Measurements from ENCODE around the gene IGSF11.

Gene IGSF11

DNA sequence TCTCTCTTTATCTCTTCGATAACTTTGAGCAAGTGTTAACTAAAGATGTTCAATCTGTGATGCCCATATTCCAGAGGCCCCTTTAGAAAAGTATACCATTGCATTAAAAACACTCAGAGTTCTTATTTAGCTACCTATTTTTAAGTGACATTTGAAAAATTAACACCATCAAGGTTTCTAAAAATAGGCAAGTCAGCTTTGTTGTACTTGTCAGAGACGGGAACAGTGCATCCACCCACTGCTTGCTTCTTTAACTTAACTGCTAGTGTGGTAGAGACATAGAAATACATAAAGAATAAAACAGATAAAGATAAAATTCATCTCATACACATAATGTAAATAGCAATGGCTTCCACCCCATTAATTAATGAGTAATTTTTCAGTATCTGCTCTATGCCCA lies 66.0 kb downstream of the IGSF11 start:
- DNase-seq (ENCODE audit: insufficient read length): no peak
- no peak for TF ChIP-seq TAF1 (IDR thresholded peaks at IDR 0.05; ENCODE audit: borderline replicate concordance, low read depth, low read length)
- TF ChIP-seq POLR2A (IDR thresholded peaks at IDR 0.05; ENCODE audit: low read depth, low read length): no peak
- no peak for TF ChIP-seq POLR2AphosphoS5 (IDR thresholded peaks at IDR 0.05; ENCODE audit: low read depth, low read length)
- no peak for FAIRE-seq

DNA sequence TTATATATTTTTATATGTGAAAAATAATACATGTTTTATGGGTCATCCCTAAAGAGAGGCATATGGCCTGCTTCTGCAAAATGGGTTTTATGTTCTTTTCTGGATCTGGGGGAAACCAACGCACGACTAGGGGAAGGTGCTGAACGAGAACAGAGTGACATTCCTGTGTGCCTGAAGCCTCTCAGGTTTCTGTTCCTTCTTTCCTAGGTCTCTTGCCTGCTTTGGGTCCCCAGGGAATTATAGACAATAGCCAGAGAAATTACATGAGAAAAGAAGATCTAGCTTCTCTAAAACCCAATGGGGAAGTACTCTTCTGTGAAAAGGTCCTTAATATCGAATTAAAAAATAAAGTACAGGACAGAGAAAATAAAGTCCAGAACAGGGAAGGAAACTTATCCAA lies 66.5 kb downstream of the IGSF11 start:
- TF ChIP-seq POLR2A (IDR thresholded peaks at IDR 0.05; ENCODE audit: low read depth, low read length) (no peak), POLR2AphosphoS5 (IDR thresholded peaks at IDR 0.05; ENCODE audit: low read depth, low read length) (no peak), TAF1 (IDR thresholded peaks at IDR 0.05; ENCODE audit: borderline replicate concordance, low read depth, low read length) (no peak)
- no peak for DNase-seq (ENCODE audit: insufficient read length)
- FAIRE-seq: no peak

DNA sequence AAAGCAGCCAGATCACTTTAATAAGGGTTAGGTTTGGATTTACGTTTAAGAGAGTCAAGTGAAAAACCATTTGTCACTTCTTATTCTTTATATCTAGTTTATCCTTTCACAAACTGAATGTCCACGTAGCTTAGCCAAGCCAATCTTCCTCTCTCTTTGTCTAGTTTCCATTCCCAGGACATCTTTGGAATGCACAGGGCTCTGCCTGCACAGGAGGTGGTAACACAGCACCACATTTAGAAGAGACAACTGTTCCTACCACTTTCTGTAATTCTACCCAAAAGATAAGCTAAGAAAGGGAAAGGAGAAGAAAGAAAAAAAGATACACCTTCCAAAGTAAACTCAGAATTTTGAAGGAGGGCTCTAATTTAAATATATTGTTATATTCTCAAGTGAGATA lies 67.9 kb downstream of the IGSF11 start:
- TF ChIP-seq POLR2A (IDR thresholded peaks at IDR 0.05; ENCODE audit: low read depth, low read length) (no peak), POLR2AphosphoS5 (IDR thresholded peaks at IDR 0.05; ENCODE audit: low read depth, low read length) (no peak), TAF1 (IDR thresholded peaks at IDR 0.05; ENCODE audit: borderline replicate concordance, low read depth, low read length) (no peak)
- no peak for FAIRE-seq
- DNase-seq (ENCODE audit: insufficient read length): no peak

DNA sequence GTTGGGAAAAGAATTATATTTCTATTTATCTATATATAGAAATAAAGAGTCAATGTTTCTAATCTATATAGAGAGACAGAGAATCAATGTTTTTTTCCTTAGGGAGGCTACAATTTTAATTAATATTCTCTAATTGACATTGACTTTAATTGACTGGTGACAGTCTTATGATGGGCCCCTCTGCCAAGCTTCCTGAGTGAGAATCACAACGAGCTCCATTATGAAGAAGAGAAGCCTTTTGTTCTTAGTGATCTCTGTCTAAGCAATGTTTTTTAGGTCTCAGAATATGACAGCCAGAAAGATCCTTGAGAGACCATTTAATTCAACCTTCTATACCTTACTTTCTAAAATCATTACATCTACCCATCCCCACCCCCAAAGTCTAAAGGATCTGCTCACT lies 70.9 kb downstream of the IGSF11 start:
- no peak for DNase-seq (ENCODE audit: insufficient read length)
- TF ChIP-seq TAF1 (IDR thresholded peaks at IDR 0.05; ENCODE audit: borderline replicate concordance, low read depth, low read length) (no peak), POLR2AphosphoS5 (IDR thresholded peaks at IDR 0.05; ENCODE audit: low read depth, low read length) (no peak), POLR2A (IDR thresholded peaks at IDR 0.05; ENCODE audit: low read depth, low read length) (no peak)
- FAIRE-seq: no peak

DNA sequence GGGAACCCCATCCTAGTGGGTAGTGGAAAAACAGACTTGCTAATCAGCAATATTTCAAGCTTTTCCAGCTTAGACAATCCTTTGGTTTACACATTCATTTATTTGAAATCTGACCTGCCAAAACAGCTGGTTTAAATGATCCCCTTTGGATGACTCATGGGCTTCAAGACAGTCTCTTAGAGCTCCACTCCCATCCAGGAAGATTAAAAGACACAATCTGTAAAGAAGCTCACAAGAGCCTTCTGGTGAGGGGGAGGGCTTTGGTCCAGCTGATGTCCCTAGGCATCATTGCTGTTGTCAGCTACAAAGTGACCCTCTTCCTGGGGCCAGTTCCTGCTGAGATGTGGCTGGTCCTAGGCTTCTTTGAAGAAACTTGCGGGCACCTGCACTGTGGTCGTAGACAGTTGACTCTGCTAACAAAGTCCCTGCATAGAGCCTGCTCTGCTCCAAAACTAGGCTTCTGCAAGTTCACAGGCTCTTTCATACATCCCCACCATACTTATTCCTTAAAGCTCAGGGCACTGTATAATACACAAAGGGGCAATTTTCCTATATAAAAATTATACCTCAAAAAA lies 73.7 kb downstream of the IGSF11 start:
- DNase-seq (ENCODE audit: insufficient read length) (no peak), FAIRE-seq (no peak)
- TF ChIP-seq POLR2A (IDR thresholded peaks at IDR 0.05; ENCODE audit: low read depth, low read length): no peak
- TF ChIP-seq TAF1 (IDR thresholded peaks at IDR 0.05; ENCODE audit: borderline replicate concordance, low read depth, low read length): no peak

DNA sequence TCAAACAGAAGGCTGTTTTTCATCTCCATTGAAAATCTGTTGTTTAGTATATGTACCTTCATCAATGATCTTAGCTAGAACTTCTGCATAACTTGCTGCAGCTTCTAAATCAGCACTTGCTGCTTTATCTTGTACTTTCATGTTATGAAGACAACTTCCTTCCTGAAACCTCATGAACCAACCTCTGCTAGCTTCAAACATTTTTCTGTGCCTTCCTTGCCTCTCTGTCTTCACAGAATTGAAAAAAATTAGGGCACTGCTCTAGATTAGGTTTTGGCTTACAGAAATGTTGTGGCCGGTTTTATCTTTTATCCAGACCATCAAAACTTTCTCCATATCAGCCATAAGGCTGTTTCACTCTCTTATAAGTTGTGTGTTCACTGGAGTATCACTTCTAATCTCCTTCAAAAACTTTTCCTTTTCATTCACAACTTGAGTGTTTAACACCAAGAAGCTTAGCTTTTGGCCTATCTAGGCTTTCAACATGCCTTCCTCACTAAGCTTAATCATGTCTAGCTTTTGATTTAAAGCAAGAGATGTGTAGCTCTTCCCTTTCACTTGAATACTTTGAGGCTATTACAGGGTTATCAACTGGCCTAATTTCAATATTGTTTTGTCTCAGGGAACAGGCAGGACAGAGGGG lies 78.6 kb downstream of the IGSF11 start:
- TF ChIP-seq TAF1 (IDR thresholded peaks at IDR 0.05; ENCODE audit: borderline replicate concordance, low read depth, low read length): no peak
- no peak for TF ChIP-seq POLR2A (IDR thresholded peaks at IDR 0.05; ENCODE audit: low read depth, low read length)
- no peak for TF ChIP-seq POLR2AphosphoS5 (IDR thresholded peaks at IDR 0.05; ENCODE audit: low read depth, low read length)
- FAIRE-seq (no peak), DNase-seq (ENCODE audit: insufficient read length) (no peak)

DNA sequence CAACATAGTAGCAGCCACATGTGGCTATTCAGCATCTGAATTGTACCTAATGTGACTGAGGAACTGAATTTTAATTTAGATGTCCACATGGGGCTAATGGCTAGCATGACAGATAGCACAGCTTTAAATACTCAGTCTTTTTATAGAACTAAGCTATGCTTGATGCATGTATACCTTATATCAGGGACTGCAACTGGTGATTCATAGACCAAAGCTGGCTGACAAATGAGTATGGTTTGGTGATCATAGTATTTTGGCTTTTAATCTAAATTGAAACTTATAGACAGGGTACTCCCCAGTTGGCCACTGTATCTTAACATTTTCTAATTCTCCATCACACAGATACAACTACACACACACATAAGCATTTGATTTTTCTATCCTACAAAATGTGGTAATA lies 83.6 kb downstream of the IGSF11 start:
- DNase-seq (ENCODE audit: insufficient read length) (no peak), FAIRE-seq (no peak)
- TF ChIP-seq TAF1 (IDR thresholded peaks at IDR 0.05; ENCODE audit: borderline replicate concordance, low read depth, low read length) (no peak), POLR2AphosphoS5 (IDR thresholded peaks at IDR 0.05; ENCODE audit: low read depth, low read length) (no peak), POLR2A (IDR thresholded peaks at IDR 0.05; ENCODE audit: low read depth, low read length) (no peak)

DNA sequence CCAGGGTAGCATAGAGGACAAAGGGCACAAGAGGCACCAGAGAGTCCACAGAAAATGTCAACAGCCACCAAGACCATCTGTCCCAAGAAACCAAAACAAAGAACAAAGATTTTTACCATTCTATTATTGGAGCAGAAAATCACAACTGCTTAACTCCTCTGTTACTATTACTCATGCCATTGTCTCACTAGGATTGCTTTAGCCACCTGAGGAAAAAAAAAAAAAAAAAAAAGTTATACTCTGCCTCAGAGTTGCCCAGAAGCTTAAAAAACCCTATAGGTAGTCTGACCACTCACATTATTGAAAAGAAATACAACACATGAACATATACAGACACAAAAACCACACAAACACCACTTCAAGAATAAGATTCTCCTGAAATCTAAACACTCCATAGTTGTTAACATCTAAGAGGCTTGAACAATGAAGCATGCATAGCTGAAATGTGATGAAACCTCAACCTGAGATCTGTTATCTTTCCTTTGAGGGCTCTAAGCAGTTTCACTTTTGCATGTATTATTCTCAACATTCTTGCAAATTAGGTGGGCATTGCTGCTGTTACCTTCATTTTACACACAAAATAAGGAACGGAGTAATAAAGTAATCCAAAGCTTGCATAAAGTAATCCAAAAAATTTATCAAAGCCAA lies 85.4 kb downstream of the IGSF11 start:
- no peak for TF ChIP-seq TAF1 (IDR thresholded peaks at IDR 0.05; ENCODE audit: borderline replicate concordance, low read depth, low read length)
- no peak for TF ChIP-seq POLR2AphosphoS5 (IDR thresholded peaks at IDR 0.05; ENCODE audit: low read depth, low read length)
- no peak for TF ChIP-seq POLR2A (IDR thresholded peaks at IDR 0.05; ENCODE audit: low read depth, low read length)
- DNase-seq (ENCODE audit: insufficient read length) (no peak), FAIRE-seq (no peak)

DNA sequence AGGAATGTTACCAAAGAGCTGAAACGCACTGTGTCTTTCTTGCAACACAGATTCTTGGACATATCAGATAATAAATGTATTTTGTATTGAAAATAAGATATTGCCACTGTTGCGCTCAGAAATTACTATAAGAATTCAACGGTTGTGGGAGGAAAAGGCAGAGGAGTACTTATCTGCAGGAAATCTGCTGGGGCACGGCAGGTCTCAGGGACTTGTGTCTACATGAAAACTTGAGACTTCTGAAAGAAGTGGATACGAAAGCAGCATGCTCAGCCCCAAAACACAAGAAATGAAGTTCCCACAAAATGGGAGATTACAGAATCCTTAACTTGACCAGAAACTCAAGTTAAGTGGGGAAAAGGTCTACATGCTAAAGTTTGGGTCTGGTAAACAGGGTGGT lies 86.5 kb downstream of the IGSF11 start:
- no peak for FAIRE-seq
- DNase-seq (ENCODE audit: insufficient read length): no peak
- TF ChIP-seq POLR2AphosphoS5 (IDR thresholded peaks at IDR 0.05; ENCODE audit: low read depth, low read length): no peak
- no peak for TF ChIP-seq TAF1 (IDR thresholded peaks at IDR 0.05; ENCODE audit: borderline replicate concordance, low read depth, low read length)
- no peak for TF ChIP-seq POLR2A (IDR thresholded peaks at IDR 0.05; ENCODE audit: low read depth, low read length)

DNA sequence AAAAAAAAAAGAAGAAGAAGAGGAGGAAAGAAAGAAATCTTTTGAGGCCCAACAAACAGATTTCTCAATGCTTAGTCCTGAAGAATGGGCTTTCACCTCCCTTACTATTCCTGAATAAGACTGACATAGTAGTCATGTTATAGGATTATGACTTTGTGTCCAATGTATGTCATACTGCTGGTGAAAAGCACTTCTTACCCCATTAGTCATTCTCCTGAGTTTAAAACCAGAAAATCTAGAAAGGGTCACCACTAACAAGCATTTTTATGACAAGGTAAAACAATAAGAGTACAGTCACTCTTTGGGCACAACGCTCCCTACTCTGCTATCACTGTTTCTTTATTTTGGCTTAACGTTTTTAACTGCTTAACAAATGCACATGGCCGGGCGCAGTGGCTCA lies 88.2 kb downstream of the IGSF11 start:
- no peak for DNase-seq (ENCODE audit: insufficient read length)
- FAIRE-seq: no peak

DNA sequence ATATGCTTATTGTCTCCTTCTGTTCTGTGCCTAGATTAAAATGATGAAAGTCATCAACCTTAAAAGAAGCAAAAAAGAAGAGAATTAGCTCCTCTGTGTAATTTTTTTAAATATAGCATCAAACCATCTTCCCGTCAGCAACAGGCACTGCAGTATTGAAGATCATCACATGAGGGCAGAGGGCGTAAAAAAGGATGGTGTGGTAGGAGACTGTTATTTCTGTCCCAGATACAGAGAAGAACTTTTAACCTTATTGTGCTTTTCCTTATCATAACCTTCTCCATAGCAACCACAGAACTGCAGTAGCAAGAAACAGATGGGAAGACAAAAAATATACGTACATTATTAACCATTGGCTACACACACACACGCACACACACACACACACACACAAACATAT lies 88.8 kb downstream of the IGSF11 start:
- DNase-seq (ENCODE audit: insufficient read length): no peak
- FAIRE-seq: no peak
- TF ChIP-seq TAF1 (IDR thresholded peaks at IDR 0.05; ENCODE audit: borderline replicate concordance, low read depth, low read length): no peak
- TF ChIP-seq POLR2AphosphoS5 (IDR thresholded peaks at IDR 0.05; ENCODE audit: low read depth, low read length): no peak
- TF ChIP-seq POLR2A (IDR thresholded peaks at IDR 0.05; ENCODE audit: low read depth, low read length): no peak

More for the DNA sequence above, 88.2 kb downstream of the IGSF11 start:
- no peak for TF ChIP-seq POLR2AphosphoS5 (IDR thresholded peaks at IDR 0.05; ENCODE audit: low read depth, low read length)
- no peak for TF ChIP-seq TAF1 (IDR thresholded peaks at IDR 0.05; ENCODE audit: borderline replicate concordance, low read depth, low read length)
- no peak for TF ChIP-seq POLR2A (IDR thresholded peaks at IDR 0.05; ENCODE audit: low read depth, low read length)

DNA sequence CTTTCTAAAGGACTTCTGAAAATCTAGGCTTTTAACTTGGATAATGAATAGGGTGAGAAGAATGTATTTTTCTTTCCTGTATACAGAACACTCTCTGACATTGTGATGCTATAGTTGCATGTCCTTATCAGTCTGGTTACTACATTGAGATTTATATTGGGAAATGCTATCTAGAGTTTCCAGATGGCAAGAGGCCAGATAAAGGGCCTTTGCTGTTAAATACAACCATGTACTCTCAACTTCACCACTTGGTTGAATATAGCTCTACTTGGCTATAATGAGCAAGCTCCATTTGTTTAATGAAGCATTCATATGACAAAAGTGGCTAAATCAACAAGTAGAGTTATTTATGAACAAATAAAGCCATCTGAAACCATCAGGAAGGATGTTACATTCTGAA lies 91.0 kb downstream of the IGSF11 start:
- FAIRE-seq (no peak), DNase-seq (ENCODE audit: insufficient read length) (no peak)
- TF ChIP-seq POLR2AphosphoS5 (IDR thresholded peaks at IDR 0.05; ENCODE audit: low read depth, low read length) (no peak), TAF1 (IDR thresholded peaks at IDR 0.05; ENCODE audit: borderline replicate concordance, low read depth, low read length) (no peak), POLR2A (IDR thresholded peaks at IDR 0.05; ENCODE audit: low read depth, low read length) (no peak)
